Mesenchymal stem cell (in vitro differentiated cells and primary cell): Measurements from ENCODE around the gene ARHGAP23.
"Not testable (repeated sequence)": the region's sequence is repeated elsewhere in the genome, so short reads cannot be mapped to it uniquely, and the experiment has no call there.

Source experiments
- DNase-seq: peaks from one replicate; pipeline ENCODE4 v3.0.0-alpha.2; 2013
- H2AFZ ChIP-seq: one replicate; pipeline ENCODE4 v1.6.1; 2013; ENCODE audit warnings: low read depth, mild to moderate bottlenecking, control low read depth, inconsistent platforms, low read length, moderate library complexity
- H2AK5ac ChIP-seq: 2 replicates; pipeline ENCODE4 v1.6.1; 2013; ENCODE audit warnings: low read length, moderate library complexity, mild to moderate bottlenecking, inconsistent platforms; ENCODE audit not compliant: severe bottlenecking
- H2BK120ac ChIP-seq: one replicate; pipeline ENCODE4 v1.6.1; 2013; ENCODE audit warnings: low read depth, mild to moderate bottlenecking, inconsistent platforms, low read length, moderate library complexity
- H2BK12ac ChIP-seq, 2 experiments: one replicate each; pipeline ENCODE4 v1.6.1; 2013; ENCODE audit warnings: inconsistent platforms in 2 of 2, low read length in 2 of 2, mild to moderate bottlenecking in 2 of 2, moderate library complexity in 2 of 2, control low read depth in 1 of 2
- H2BK15ac ChIP-seq: one replicate; pipeline ENCODE4 v1.6.1; 2013; ENCODE audit warnings: mild to moderate bottlenecking, low read depth, inconsistent platforms; ENCODE audit not compliant: poor library complexity, severe bottlenecking
- H2BK5ac ChIP-seq: 2 replicates; pipeline ENCODE4 v1.6.1; 2013; ENCODE audit warnings: low read depth, mild to moderate bottlenecking, low read length, control low read depth, inconsistent platforms; ENCODE audit not compliant: poor library complexity, severe bottlenecking
- H3K14ac ChIP-seq, 2 experiments: one replicate each; pipeline ENCODE4 v1.6.1; 2013; ENCODE audit warnings: inconsistent platforms in 2 of 2, low read length in 2 of 2, control low read depth in 1 of 2, mild to moderate bottlenecking in 1 of 2, moderate library complexity in 1 of 2
- H3K18ac ChIP-seq, 2 experiments: one replicate each; pipeline ENCODE4 v1.6.1; 2013; ENCODE audit warnings: inconsistent platforms in 2 of 2, low read length in 2 of 2, control low read depth in 1 of 2, low read depth in 1 of 2, mild to moderate bottlenecking in 1 of 2
- H3K23ac ChIP-seq, 2 experiments: one replicate each; pipeline ENCODE4 v1.6.1; 2013; ENCODE audit warnings: inconsistent platforms in 2 of 2, low read length in 2 of 2, mild to moderate bottlenecking in 2 of 2, moderate library complexity in 2 of 2, control low read depth in 1 of 2
- H3K27ac ChIP-seq: 2 replicates; pipeline ENCODE4 v1.5.1; 2013; ENCODE audit warnings: mild to moderate bottlenecking, moderate library complexity, low read length, control low read depth, inconsistent platforms; ENCODE audit not compliant: poor library complexity, severe bottlenecking
- H3K27me3 ChIP-seq, 2 experiments: 2 replicates each; pipeline versions ENCODE4 v1.6.1 to v1.7.0; 2013; ENCODE audit warnings: low read length in 2 of 2, mild to moderate bottlenecking in 2 of 2, moderate library complexity in 2 of 2, control low read depth in 1 of 2, inconsistent platforms in 1 of 2; ENCODE audit not compliant: control insufficient read depth in 1 of 2, insufficient read depth in 1 of 2
- H3K36me3 ChIP-seq, 2 experiments: 2 replicates each; pipeline versions ENCODE4 v1.6.1 to v1.7.0; 2013; ENCODE audit warnings: low read length in 2 of 2, control low read depth in 1 of 2, inconsistent platforms in 1 of 2, low read depth in 1 of 2, mild to moderate bottlenecking in 1 of 2; ENCODE audit not compliant: insufficient read depth in 2 of 2, control insufficient read depth in 1 of 2
- H3K4ac ChIP-seq, 2 experiments: one replicate each; pipeline ENCODE4 v1.6.1; 2013; ENCODE audit warnings: inconsistent platforms in 2 of 2, low read length in 2 of 2, mild to moderate bottlenecking in 2 of 2, moderate library complexity in 2 of 2, control low read depth in 1 of 2, low read depth in 1 of 2
- H3K4me1 ChIP-seq: 2 replicates; pipeline ENCODE4 v1.6.1; 2013; ENCODE audit warnings: low read depth, low read length, control low read depth; ENCODE audit not compliant: control insufficient read depth, insufficient read depth
- H3K4me2 ChIP-seq: 2 replicates; pipeline ENCODE4 v1.6.1; 2013; ENCODE audit warnings: low read length, mild to moderate bottlenecking, inconsistent platforms; ENCODE audit not compliant: poor library complexity, severe bottlenecking
- H3K4me3 ChIP-seq, 2 experiments: 2 replicates each; pipeline versions ENCODE4 v1.5.1 to v1.7.0; 2013; ENCODE audit warnings: low read length in 2 of 2, mild to moderate bottlenecking in 2 of 2, control low read depth in 1 of 2, low read depth in 1 of 2; ENCODE audit not compliant: insufficient read depth in 1 of 2
- H3K79me1 ChIP-seq: replicated peaks from 2 replicates; pipeline ENCODE4 v1.6.1; 2013; ENCODE audit warnings: mild to moderate bottlenecking, control low read depth, low read length, inconsistent platforms; ENCODE audit not compliant: poor library complexity, severe bottlenecking
- H3K9ac ChIP-seq: 2 replicates; pipeline ENCODE4 v1.7.0; 2013; ENCODE audit warnings: mild to moderate bottlenecking, low read length, moderate library complexity
- H3K9me3 ChIP-seq: 2 replicates; pipeline ENCODE4 v1.7.0; 2013; ENCODE audit warnings: mild to moderate bottlenecking, low read length; ENCODE audit not compliant: control insufficient read depth
- H4K8ac ChIP-seq: one replicate; pipeline ENCODE4 v1.6.1; 2013; ENCODE audit warnings: inconsistent platforms, mild to moderate bottlenecking, low read length, moderate library complexity
- H4K91ac ChIP-seq: one replicate; pipeline ENCODE4 v1.6.1; 2013; ENCODE audit warnings: mild to moderate bottlenecking, low read length, inconsistent platforms
- WGBS: methylation state at CpG from one replicate; pipeline ENCODE4 v1.1.7; 2013; ENCODE audit warnings: mixed read lengths; 5-methylcytosine and 5-hydroxymethylcytosine counted together

The ARHGAP23 gene

DNA sequence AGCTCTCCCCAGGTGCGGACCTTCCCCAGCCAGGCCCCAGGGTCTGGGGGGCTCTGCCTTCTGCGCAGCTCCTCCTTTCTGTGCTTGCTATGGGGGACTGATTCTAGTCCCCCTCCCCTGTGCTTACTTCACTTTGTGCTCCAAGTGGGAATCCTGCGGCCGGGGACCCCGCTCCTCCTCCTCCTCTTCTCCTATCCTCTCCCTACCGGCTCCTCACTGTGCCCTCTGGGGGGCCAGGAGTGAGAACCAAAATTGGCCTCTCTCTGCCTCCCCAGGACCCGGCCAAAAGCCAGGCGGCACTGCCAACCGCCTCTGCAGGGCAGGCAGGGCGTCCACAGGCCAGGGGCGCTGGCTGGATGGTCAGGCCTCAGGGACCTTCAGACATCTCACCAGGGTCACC lies 103.5 kb downstream of the ARHGAP23 start:
- not testable (repeated sequence) for H3K4me2 ChIP-seq, H4K91ac ChIP-seq, H2BK15ac ChIP-seq, H2AFZ ChIP-seq, H2BK12ac ChIP-seq, H3K14ac ChIP-seq, H3K4me1 ChIP-seq, H3K4me3 ChIP-seq, H3K9me3 ChIP-seq, H2BK120ac ChIP-seq, H2AK5ac ChIP-seq, H3K79me1 ChIP-seq, H3K36me3 ChIP-seq, H3K9ac ChIP-seq, H4K8ac ChIP-seq, H3K23ac ChIP-seq, H3K27ac ChIP-seq, H3K4ac ChIP-seq, DNase-seq, H3K18ac ChIP-seq, H2BK5ac ChIP-seq
- peaks cover 45 to 75% of the 10 kb centered on the region in 2 experiments for H3K27me3 ChIP-seq
- WGBS, result 87% methylated on average over 8 of the region's 11 CpGs

DNA sequence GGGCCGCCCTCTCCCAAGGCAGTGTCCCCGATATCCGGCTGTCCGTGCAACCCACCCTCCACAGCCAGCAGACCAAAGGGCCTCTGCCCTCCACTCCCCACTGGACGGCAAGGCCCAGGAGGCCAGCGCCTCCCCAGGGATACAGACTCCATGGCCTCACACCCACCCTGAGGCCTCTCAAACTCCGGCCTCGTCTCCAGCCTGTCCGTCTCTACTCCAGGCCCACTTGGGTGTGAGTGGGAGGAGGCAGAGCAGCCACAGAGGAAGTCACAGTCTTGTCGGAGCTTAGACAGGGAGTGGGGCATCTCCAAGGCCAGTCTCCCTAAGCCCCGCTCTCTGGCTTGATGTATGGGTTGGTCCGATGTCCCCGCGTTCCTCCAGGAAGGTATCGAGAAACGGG lies 104.2 kb downstream of the ARHGAP23 start:
- Histone ChIP-seq H3K27ac (no peak overlapping the region), H3K9me3 (no peaks in the 10 kb centered on the region), H4K8ac (no peak overlapping the region), H3K4ac (no peak overlapping the region), H3K36me3 (no peaks in the 10 kb centered on the region), H2AFZ (no peak overlapping the region), H3K4me3 (no peak overlapping the region), H2AK5ac (no peak overlapping the region), H2BK120ac (no peak overlapping the region), H3K79me1 (no peaks in the 10 kb centered on the region), H2BK5ac (no peak overlapping the region), H4K91ac (no peak overlapping the region), H3K27me3 (peaks cover 46 to 73% of the 10 kb centered on the region in 2 experiments), H3K4me2 (no peak overlapping the region), H3K4me1 (peaks cover 7% of the 10 kb centered on the region), H3K9ac (no peak overlapping the region), H3K23ac (no peak overlapping the region), H2BK15ac (no peak overlapping the region), H3K18ac (no peak overlapping the region), H2BK12ac (no peak overlapping the region), H3K14ac (no peak overlapping the region)
- 90% methylated on average over 15 of the region's 16 CpGs for WGBS
- DNase-seq, result no peak

DNA sequence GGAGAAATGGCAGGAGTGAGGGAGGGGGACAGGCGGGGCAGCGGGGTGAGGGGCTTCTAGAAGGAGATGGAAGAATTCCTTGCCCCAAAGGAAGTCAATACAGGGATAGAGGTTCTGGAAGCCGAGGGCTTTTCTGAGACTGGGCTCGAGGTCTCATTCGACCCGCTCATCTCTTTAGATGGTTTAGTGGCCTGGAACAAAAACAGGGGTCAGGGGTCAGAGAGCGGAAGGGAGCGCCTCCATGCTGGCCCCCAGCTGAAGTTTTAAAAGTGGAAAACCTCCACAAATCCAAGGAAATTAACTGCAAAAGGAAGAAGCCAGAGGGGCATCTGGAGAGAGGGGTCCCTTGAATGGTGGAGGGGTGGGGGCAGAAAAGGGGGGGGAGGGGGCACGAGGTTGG lies 105.0 kb downstream of the ARHGAP23 start:
- H3K79me1 ChIP-seq, result no peaks in the 10 kb centered on the region

DNA sequence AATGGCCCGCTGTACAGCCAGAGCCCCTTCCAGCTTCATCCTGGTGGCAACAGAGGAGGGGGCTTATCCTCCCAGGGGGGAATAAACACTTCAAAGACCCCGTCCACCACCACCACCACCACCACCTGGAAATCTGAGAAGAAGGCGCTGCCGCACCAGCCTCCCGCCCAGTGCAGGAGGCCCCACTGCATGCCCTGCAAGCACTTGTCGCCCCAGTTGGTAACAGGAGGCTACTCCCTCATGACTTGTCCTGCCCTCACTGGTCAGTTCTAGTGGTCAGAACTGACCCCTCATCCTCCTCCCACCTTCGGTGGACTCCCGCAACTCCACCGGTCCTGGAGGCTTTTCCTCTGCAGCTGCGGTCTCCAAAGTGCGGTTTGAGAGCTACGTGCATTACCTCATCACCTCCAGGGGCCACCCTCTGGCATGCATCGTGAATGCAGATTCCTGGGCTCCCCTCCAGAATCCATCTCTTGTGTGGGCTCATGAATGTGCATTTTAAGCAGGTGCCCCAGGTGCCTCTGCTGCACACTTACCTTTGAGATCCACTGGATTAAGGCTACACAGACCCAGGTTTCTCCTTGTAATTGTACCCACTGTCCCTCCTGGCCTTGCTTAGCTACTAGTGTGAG lies 105.7 kb downstream of the ARHGAP23 start:
- Histone ChIP-seq H2AFZ (no peak overlapping the region), H3K27me3 (peaks cover 44 to 69% of the 10 kb centered on the region in 2 experiments), H3K9me3 (no peaks in the 10 kb centered on the region), H2BK5ac (no peak overlapping the region), H2BK12ac (no peak overlapping the region), H3K14ac (no peak overlapping the region), H3K4me3 (no peak overlapping the region), H3K23ac (no peak overlapping the region), H2BK120ac (no peak overlapping the region), H4K8ac (no peak overlapping the region), H3K79me1 (no peaks in the 10 kb centered on the region), H3K36me3 (no peaks in the 10 kb centered on the region), H2AK5ac (no peak overlapping the region), H3K18ac (no peak overlapping the region), H3K4ac (no peak overlapping the region), H3K4me1 (peaks cover 7% of the 10 kb centered on the region), H3K9ac (no peak overlapping the region), H4K91ac (no peak overlapping the region), H2BK15ac (no peak overlapping the region), H3K27ac (no peak overlapping the region), H3K4me2 (no peak overlapping the region)
- 83% methylated on average over 13 of the region's 13 CpGs for WGBS
- DNase-seq, result no peak

More for the DNA sequence above, 105.0 kb downstream of the ARHGAP23 start:
- Histone ChIP-seq H2BK15ac (no peak overlapping the region), H3K4me1 (peaks cover 7% of the 10 kb centered on the region), H3K18ac (no peak overlapping the region), H3K36me3 (no peaks in the 10 kb centered on the region), H3K27me3 (peaks cover 45 to 68% of the 10 kb centered on the region in 2 experiments), H3K14ac (no peak overlapping the region), H3K9me3 (no peaks in the 10 kb centered on the region), H3K4me3 (no peak overlapping the region), H2AK5ac (no peak overlapping the region), H4K91ac (no peak overlapping the region), H2BK12ac (no peak overlapping the region), H3K27ac (no peak overlapping the region), H3K4me2 (no peak overlapping the region), H3K23ac (no peak overlapping the region), H2AFZ (no peak overlapping the region), H4K8ac (no peak overlapping the region), H2BK5ac (no peak overlapping the region), H3K4ac (no peak overlapping the region), H3K9ac (no peak overlapping the region), H2BK120ac (no peak overlapping the region)
- DNase-seq, result no peak
- 62% methylated on average over 7 of the region's 9 CpGs for WGBS
